HepG2 (cell line): ENCODE data around the gene SLC22A23.

Experiments
- CTCF ChIP-seq: sonication (generic); formaldehyde crosslinking; IDR thresholded peaks from 2 replicates; pipeline ENCODE4 v1.5.0; 2020; ENCODE audit warnings: mild to moderate bottlenecking, missing genetic modification reagents, moderate library complexity
- EP300 ChIP-seq, 3 experiments: sonication (generic) in 1 of 3; formaldehyde crosslinking in 1 of 3; IDR thresholded peaks; 2 replicates each; pipeline versions ENCODE4 v1.5.1 to v1.6.1; 2011 to 2020; ENCODE audit warnings: low read depth in 2 of 3, low read length in 2 of 3, borderline replicate concordance in 1 of 3, improper control_type of control experiment in 1 of 3, mild to moderate bottlenecking in 1 of 3, missing genetic modification reagents in 1 of 3, moderate library complexity in 1 of 3
- HOXA3 ChIP-seq: sonication (generic); formaldehyde crosslinking; IDR thresholded peaks from 2 replicates; pipeline ENCODE4 v1.5.0; 2020; ENCODE audit warnings: missing genetic modification reagents
- NFYB ChIP-seq: sonication (generic); formaldehyde crosslinking; IDR thresholded peaks from 2 replicates; pipeline ENCODE4 v1.4.0; 2020; ENCODE audit warnings: missing genetic modification reagents
- POGZ ChIP-seq: sonication (generic); formaldehyde crosslinking; IDR thresholded peaks from 2 replicates; pipeline ENCODE4 v1.4.0; 2020; ENCODE audit warnings: mild to moderate bottlenecking, missing genetic modification reagents
- SMAD3 ChIP-seq: sonication (generic); formaldehyde crosslinking; IDR thresholded peaks from 2 replicates; pipeline ENCODE4 v1.4.0; 2020; ENCODE audit warnings: missing genetic modification reagents
- SMC3 ChIP-seq: IDR thresholded peaks from 2 replicates; pipeline ENCODE4 v1.6.1; 2011; ENCODE audit warnings: low read length, improper control_type of control experiment
- SP140L ChIP-seq: sonication (generic); formaldehyde crosslinking; IDR thresholded peaks from 2 replicates; pipeline ENCODE4 v1.4.0; 2020; ENCODE audit warnings: missing genetic modification reagents, borderline replicate concordance
- TBP ChIP-seq: sonication (generic); formaldehyde crosslinking; IDR thresholded peaks from 2 replicates; pipeline ENCODE4 v1.5.0; 2020; ENCODE audit warnings: missing genetic modification reagents
- UBTF ChIP-seq: sonication (generic); formaldehyde crosslinking; IDR thresholded peaks from 2 replicates; pipeline ENCODE4 v1.4.0; 2020; ENCODE audit warnings: mild to moderate bottlenecking, missing genetic modification reagents
- ZNF142 ChIP-seq: sonication (generic); formaldehyde crosslinking; IDR thresholded peaks from 2 replicates; pipeline ENCODE4 v1.4.0; 2020; ENCODE audit warnings: missing genetic modification reagents
- ZNF451 ChIP-seq: sonication (generic); formaldehyde crosslinking; IDR thresholded peaks from 2 replicates; pipeline ENCODE4 v1.5.0; 2020; ENCODE audit warnings: mild to moderate bottlenecking, missing genetic modification reagents
- ZNF83 ChIP-seq: sonication (generic); formaldehyde crosslinking; IDR thresholded peaks from 2 replicates; pipeline ENCODE4 v1.4.0; 2020; ENCODE audit warnings: missing genetic modification reagents, mild to moderate bottlenecking, borderline replicate concordance

GRCh38 chr6:3308106-3308505, 148.7 kb downstream of the SLC22A23 start:
- TF ChIP-seq TBP (CRISPR knock-in tag): no peak
- TF ChIP-seq ZNF451 (CRISPR knock-in tag): no peak
- no peak for TF ChIP-seq CTCF (CRISPR knock-in tag)
- no peak for TF ChIP-seq ZNF142 (CRISPR knock-in tag)
- TF ChIP-seq UBTF: no peak
- TF ChIP-seq ZNF83 (CRISPR knock-in tag): no peak
- TF ChIP-seq SMAD3 (CRISPR knock-in tag): no peak
- no peak for TF ChIP-seq POGZ
- no peak for TF ChIP-seq EP300 (IDR thresholded peaks at IDR 0.05; ENCODE audit: low read depth in 2 of 2, low read length in 2 of 2)
- TF ChIP-seq EP300 (CRISPR knock-in tag; IDR thresholded peaks at IDR 0.05; ENCODE audit: borderline replicate concordance): no peak
- no peak for TF ChIP-seq SP140L (CRISPR knock-in tag)
- no peak for TF ChIP-seq NFYB (CRISPR knock-in tag)
- TF ChIP-seq HOXA3 (CRISPR knock-in tag): no peak
- TF ChIP-seq SMC3: no peak
